LNCAP (cell line): ENCODE measurements around the gene BTG1.

Source experiments
- CTCF ChIP-seq: fragments of 450-650 bp; IDR thresholded peaks from 2 replicates; pipeline ENCODE4 v1.5.1; 2017; ENCODE audit warnings: mild to moderate bottlenecking

The BTG1 gene

GRCh38 chr12:92164712-92165111, 19.1 kb upstream of the BTG1 start:
- no peak for TF ChIP-seq CTCF

- TF ChIP-seq CTCF: no peak
Observed at GRCh38 chr12:92162079-92162478, 16.4 kb upstream of the BTG1 start.

- no peak for TF ChIP-seq CTCF
Observed at GRCh38 chr12:92158796-92159439, 13.3 kb upstream of the BTG1 start.

GRCh38 chr12:92156704-92157395, 11.2 kb upstream of the BTG1 start:
- TF ChIP-seq CTCF: no peak

GRCh38 chr12:92156139-92156538, 10.5 kb upstream of the BTG1 start:
- no peak for TF ChIP-seq CTCF

GRCh38 chr12:92155733-92156132, 10.1 kb upstream of the BTG1 start:
- no peak for TF ChIP-seq CTCF

GRCh38 chr12:92151916-92152315, 6.3 kb upstream of the BTG1 start:
- TF ChIP-seq CTCF: no peak
